Thyroid gland (tissue), 4 donors: ENCODE results near the gene RAB6D.

Experiments used
- POLR2A ChIP-seq, 2 donors: fragments of 450-650 bp; IDR thresholded peaks; one replicate each; pipeline ENCODE4 v1.6.1; 2017; ENCODE audit warnings: antibody characterized with exemption in 2 of 2, mild to moderate bottlenecking in 2 of 2, moderate library complexity in 1 of 2
- TF ChIP-seq, protein P1 (sequence below), 6 experiments: fragments of 200-600 bp in 3 of 6; fragments of 450-650 bp in 3 of 6; sonication (generic) in 3 of 6; IDR thresholded peaks; one replicate each; pipeline ENCODE4 v1.5.1; 2016 to 2019; ENCODE audit warnings: antibody characterized with exemption in 6 of 6, mild to moderate bottlenecking in 2 of 6, inconsistent platforms in 1 of 6, moderate library complexity in 1 of 6

DNA sequence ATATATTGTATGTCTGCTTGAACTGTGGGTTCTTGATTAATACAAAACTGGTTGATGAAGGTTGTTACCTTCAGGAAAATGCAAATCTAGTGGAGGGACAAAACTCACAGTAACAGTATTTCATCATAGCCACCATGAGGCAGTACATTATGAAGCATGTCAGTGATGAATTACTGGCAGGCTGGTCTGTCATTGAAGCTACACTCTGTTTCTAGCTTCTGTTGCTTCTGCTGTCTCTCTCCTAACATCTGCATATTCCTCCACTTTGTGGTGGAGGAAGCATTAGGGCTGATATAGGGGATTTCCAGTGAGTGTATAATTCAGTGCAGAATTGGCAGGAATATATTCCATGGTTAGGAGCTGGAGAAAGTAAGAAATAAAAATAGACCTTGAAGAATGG is 44.2 kb upstream of the RAB6D start:
- TF ChIP-seq, protein P1, sequence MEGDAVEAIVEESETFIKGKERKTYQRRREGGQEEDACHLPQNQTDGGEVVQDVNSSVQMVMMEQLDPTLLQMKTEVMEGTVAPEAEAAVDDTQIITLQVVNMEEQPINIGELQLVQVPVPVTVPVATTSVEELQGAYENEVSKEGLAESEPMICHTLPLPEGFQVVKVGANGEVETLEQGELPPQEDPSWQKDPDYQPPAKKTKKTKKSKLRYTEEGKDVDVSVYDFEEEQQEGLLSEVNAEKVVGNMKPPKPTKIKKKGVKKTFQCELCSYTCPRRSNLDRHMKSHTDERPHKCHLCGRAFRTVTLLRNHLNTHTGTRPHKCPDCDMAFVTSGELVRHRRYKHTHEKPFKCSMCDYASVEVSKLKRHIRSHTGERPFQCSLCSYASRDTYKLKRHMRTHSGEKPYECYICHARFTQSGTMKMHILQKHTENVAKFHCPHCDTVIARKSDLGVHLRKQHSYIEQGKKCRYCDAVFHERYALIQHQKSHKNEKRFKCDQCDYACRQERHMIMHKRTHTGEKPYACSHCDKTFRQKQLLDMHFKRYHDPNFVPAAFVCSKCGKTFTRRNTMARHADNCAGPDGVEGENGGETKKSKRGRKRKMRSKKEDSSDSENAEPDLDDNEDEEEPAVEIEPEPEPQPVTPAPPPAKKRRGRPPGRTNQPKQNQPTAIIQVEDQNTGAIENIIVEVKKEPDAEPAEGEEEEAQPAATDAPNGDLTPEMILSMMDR (IDR thresholded peaks at IDR 0.05), result no peak
- no peak for TF ChIP-seq POLR2A (IDR thresholded peaks at IDR 0.05)
